Tibial nerve (tissue), 4 donors: ENCODE data around the gene PDE8B.
"Not testable (repeated sequence)": the region's sequence is repeated elsewhere in the genome, so short reads cannot be mapped to it uniquely, and the experiment has no call there.

Experiments
- EP300 ChIP-seq, 2 donors: sonication (generic); formaldehyde crosslinking; IDR thresholded peaks; one replicate each; pipeline ENCODE4 v1.6.1; 2017; ENCODE audit warnings: antibody characterized with exemption in 2 of 2, mild to moderate bottlenecking in 1 of 2
- POLR2A ChIP-seq, 2 donors: fragments of 450-650 bp; IDR thresholded peaks; one replicate each; pipeline ENCODE4 v1.6.1; 2017; ENCODE audit warnings: antibody characterized with exemption in 2 of 2, mild to moderate bottlenecking in 2 of 2, moderate library complexity in 2 of 2
- TF ChIP-seq, protein P1 (sequence below), 5 experiments: fragments of 200-600 bp in 3 of 5; fragments of 450-650 bp in 2 of 5; sonication (generic) in 3 of 5; IDR thresholded peaks; one replicate each; pipeline ENCODE4 v1.5.1; 2016 to 2019; ENCODE audit warnings: antibody characterized with exemption in 5 of 5, mild to moderate bottlenecking in 3 of 5, moderate library complexity in 2 of 5

DNA sequence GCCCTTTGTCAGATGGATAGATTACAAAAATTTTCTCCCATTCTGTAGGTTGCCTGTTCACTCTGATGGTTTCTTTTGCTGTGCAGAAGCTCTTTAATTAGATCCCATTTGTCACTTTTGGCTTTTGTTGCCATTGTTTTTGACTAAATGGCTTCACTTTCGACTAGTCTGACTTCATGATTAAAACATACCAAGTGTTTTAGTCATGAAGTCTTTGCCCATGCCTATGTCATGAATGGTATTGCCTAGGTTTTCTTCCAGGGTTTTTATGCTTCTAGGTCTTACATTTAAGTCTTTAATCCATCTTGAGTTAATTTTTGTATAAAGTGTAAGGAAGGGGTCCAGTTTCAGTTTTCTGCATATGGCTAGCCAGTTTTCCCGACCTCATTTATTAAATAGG, 172.9 kb downstream of the PDE8B start:
- TF ChIP-seq, protein P1, sequence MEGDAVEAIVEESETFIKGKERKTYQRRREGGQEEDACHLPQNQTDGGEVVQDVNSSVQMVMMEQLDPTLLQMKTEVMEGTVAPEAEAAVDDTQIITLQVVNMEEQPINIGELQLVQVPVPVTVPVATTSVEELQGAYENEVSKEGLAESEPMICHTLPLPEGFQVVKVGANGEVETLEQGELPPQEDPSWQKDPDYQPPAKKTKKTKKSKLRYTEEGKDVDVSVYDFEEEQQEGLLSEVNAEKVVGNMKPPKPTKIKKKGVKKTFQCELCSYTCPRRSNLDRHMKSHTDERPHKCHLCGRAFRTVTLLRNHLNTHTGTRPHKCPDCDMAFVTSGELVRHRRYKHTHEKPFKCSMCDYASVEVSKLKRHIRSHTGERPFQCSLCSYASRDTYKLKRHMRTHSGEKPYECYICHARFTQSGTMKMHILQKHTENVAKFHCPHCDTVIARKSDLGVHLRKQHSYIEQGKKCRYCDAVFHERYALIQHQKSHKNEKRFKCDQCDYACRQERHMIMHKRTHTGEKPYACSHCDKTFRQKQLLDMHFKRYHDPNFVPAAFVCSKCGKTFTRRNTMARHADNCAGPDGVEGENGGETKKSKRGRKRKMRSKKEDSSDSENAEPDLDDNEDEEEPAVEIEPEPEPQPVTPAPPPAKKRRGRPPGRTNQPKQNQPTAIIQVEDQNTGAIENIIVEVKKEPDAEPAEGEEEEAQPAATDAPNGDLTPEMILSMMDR (IDR thresholded peaks at IDR 0.05): not testable (repeated sequence)
- TF ChIP-seq EP300, POLR2A (IDR thresholded peaks at IDR 0.05): not testable (repeated sequence)
